SH-SY5Y (cell line): ENCODE data around the gene KRT7.

Source experiments
- GATA2 ChIP-seq: IDR thresholded peaks from 2 replicates; pipeline ENCODE4 v1.6.1; 2011; ENCODE audit warnings: mild to moderate bottlenecking, low read depth, low read length
- GATA3 ChIP-seq: IDR thresholded peaks from 2 replicates; pipeline ENCODE4 v1.6.1; 2011; ENCODE audit warnings: low read depth, mild to moderate bottlenecking, low read length, moderate library complexity

DNA sequence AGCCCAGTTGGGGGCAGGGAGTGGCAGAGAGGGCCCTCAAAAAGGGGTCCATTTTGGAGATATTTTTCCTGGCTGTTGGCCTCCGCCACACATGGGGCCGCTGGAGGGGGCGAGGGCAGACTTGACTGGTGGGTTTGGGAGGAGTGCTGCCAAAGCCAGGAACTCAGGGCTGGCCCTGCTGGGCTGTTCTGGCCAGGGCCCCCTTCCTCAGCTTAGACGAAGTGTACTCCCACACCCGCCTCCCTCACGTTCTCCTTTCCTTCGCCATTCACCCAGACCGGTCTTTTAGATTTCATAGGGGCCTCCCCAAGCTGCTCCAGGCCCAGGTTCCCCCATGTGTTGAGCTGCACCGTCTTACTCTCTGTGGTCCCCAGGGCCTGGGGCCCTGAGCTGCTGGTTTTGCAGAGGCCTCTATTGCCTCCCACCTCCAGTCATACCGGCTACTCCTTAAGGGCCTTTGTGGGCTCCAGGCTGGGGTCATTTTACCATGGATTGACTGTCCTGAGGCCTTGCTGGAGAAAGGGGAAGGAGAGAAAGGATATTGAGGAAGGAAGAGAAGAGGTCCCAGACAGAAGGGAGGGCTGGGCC lies 1.3 kb downstream of the KRT7 start:
- TF ChIP-seq GATA2 = no peak
- no peak for TF ChIP-seq GATA3
